GM18867 (cell line): ENCODE results near the gene PLXDC2.
A peak's percentile ranks its signal among the peaks of the same experiment; 100 is the strongest.

Experiments
- ATAC-seq: cut with Tn5 transposase; IDR thresholded peaks from one replicate; pipeline ENCODE4 v1.9.1; 2021; ENCODE audit warnings: mild to moderate bottlenecking, moderate library complexity; ENCODE audit not compliant: unreplicated experiment

Gene PLXDC2

GRCh38 chr10:19815036-19815730 lies 1.0 kb upstream of the PLXDC2 start:
- no peak for ATAC-seq

- no peak for ATAC-seq
These were observed 361 bp upstream of the PLXDC2 start for GRCh38 chr10:19815731-19816410.

GRCh38 chr10:19817231-19817933 lies 1.1 kb downstream of the PLXDC2 start:
- no peak for ATAC-seq

DNA sequence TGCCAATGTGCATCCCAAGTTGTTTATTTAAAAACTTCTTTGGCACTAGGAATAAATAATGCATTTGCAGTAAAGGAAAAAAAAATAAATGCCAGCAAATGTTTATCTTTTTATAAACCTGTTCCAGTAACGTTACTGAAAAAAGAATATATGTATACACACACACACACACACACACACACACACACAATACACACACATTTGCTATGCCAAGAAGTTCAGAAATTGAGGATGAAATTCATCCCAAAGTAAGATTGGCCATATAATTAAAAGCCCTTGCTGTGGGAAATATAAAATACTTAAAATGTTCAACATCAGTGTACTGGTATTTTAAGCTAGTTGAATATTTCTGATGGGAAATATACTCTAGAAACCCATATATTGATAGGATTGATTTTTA lies 2.6 kb downstream of the PLXDC2 start:
- no peak for ATAC-seq

GRCh38 chr10:19819419-19820033 lies 3.3 kb downstream of the PLXDC2 start:
- ATAC-seq = peak; percentile 47

DNA sequence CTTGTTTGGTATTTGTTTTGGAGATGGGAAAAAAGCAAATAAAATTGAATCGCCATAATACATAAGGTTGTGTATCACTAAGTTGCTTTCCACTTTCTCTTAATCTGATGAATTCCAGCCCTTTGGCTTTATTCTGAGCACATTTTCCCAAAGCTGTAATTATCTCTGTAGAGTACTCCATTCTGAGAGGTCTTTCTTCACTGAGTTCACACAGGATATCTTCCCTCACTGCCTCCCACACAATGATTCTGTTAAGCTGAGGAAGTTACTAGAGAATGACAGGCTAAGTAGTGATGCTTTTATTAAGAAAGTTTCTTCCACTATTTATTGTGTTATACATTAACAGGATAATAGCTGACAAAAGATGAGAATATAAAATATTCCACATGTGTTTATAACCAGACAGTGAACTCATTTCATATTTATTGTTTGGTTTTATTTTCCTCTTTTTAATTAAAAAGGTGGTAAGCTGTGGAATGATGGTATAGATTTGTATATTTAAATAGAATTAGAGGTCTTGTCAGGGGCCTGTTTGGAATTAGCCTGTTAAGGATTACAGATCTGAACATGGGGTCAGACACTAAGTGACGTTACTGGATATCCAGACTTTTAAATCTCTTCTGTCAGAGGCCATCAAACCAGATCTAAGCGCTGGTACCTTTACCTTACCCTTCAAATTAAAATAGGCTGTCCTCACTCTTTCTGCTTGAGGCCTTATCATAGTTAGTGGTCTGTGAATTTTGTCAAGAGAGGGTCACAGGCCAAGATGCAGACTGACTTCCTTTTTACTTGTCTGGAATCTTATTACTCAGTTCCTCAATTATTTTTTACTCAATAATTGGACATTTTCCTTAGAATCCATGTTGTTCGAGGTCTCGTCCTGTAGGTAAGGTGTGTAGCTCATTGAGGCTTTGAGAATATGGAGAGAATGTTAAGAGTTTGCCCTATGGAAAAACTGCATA lies 8.4 kb downstream of the PLXDC2 start:
- no peak for ATAC-seq

GRCh38 chr10:19825700-19826099 lies 9.5 kb downstream of the PLXDC2 start:
- no peak for ATAC-seq

DNA sequence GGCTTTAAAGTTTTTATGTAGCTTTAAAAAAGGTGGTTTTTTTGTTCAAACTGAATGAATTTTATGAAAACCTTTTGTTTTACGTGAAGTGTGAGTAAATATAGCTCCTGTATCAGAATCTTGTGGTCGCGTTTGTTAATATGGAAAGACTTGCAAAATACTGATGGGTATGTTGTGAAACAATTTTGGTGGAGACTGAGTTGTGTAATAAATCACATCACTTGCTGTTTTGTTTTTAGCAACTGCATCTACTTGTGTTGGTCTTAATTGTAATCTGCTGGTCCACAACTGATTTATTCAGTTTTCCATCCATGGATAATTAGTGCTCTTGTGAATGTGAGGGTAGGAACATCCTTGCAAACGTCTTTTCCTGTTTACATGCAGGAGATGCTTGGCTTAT lies 10.5 kb downstream of the PLXDC2 start:
- no peak for ATAC-seq

DNA sequence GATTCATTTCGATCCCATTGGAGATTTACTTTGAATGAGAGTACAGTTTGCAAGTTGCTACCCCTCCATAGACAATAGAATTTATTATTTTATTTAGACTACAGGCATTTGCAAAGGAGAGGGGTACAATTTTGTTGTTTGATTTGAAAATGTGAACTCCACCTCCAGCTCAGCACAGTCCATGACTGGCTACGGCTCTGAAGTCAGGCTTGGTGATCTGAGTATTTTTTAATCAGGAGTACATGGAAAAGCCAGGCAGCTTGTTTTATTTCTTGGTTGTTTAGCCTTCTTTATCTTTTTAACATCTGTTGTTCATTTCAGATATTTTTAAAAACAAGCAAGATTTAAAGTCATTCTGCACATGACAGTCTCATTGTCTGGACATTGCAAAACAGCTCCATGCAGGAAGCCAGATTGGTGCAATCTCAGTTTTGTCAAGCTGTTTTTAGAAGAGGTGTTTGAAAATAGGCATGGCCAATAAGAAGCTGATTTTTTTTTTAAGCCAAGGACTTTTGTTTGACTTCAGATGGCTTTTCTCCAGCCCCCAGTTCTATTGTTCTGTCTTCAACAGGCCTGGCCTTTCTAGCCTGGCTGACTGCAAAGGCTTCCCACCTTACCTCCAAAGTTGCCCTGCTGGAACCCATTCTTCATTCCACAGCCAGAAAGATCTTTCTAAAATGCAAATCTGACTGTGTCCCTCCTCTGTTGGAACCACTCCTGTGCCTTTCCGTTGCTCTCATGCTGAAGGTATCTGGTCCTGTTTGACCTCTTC lies 12.2 kb downstream of the PLXDC2 start:
- ATAC-seq = no peak

DNA sequence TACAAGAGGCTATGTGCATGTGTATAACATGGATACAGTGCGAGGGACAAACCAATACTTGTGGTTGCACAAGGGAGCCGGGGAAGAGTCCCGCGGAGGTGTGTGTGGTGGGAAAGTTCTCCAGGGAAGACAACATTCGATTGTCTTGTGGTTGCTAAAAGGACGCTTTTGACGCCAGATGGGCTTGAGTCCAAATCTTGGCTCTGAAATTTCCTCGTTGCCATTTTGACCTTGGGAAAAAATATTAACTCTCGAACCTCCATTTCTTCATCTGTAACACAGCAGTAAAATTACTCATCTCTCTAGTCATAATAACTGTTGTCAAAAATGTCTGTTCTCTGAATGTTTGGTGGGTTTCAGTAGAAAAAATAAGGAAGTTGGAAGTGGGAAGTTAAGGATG lies 16.5 kb downstream of the PLXDC2 start:
- ATAC-seq = no peak

GRCh38 chr10:19833170-19833824 lies 17.1 kb downstream of the PLXDC2 start:
- no peak for ATAC-seq

GRCh38 chr10:19835952-19836351 lies 19.7 kb downstream of the PLXDC2 start:
- ATAC-seq = no peak

DNA sequence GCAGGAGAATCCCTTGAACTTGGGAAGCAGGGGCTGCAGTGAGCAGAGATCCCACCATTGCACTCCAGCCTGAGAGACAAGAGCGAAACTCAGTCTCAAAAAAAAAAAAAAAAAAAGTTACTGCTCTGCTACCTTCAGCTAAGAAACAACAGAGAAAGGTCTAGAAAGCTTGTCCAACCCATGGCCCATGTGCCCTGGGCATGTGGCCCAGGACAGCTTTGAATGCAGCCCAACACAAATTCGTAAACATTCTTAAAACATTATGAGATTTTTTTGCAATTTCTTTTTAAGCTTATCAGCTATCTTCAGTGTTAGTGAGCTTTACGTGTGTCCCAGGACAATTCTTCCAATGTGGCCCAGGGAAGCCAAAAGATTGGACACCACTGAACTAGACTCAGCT lies 22.9 kb downstream of the PLXDC2 start:
- no peak for ATAC-seq

- ATAC-seq = no peak
These were observed 23.3 kb downstream of the PLXDC2 start for GRCh38 chr10:19839552-19839951.

DNA sequence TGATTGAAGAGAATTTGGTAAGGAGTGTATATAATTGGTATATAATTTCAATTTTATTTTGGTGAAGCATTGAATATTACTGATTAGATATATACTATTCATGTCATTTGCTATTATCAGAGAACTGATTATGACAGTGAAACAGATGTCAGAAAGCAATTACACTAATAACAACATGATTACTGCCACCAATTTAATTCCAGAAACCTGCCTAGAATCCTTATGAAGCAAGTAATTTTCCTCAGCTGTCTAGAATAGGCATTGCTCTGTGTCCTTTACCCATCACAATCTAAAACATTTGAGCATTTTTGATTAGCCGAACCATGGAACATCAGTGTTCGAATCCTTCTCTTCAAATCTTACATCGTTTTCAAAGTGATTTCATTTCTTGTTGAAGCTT lies 24.5 kb downstream of the PLXDC2 start:
- no peak for ATAC-seq

DNA sequence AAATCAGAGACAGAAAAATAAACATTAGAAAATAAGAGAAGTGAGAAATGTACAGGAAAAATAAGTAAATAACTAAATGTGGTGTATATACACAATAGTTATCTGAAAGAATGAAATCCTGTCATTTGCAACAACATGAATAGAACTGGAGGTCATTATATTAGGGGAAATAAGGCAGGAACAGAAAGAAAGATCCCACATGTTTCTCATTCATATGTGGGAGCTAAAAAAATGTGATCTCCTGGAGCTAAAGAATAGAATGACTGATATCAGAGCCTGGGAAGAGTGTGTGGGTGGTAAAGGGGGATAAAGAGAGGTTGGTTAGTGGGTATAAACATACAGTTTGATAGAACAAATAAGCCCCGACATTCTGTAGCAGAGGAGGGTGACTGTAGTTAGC lies 27.3 kb downstream of the PLXDC2 start:
- ATAC-seq = no peak

DNA sequence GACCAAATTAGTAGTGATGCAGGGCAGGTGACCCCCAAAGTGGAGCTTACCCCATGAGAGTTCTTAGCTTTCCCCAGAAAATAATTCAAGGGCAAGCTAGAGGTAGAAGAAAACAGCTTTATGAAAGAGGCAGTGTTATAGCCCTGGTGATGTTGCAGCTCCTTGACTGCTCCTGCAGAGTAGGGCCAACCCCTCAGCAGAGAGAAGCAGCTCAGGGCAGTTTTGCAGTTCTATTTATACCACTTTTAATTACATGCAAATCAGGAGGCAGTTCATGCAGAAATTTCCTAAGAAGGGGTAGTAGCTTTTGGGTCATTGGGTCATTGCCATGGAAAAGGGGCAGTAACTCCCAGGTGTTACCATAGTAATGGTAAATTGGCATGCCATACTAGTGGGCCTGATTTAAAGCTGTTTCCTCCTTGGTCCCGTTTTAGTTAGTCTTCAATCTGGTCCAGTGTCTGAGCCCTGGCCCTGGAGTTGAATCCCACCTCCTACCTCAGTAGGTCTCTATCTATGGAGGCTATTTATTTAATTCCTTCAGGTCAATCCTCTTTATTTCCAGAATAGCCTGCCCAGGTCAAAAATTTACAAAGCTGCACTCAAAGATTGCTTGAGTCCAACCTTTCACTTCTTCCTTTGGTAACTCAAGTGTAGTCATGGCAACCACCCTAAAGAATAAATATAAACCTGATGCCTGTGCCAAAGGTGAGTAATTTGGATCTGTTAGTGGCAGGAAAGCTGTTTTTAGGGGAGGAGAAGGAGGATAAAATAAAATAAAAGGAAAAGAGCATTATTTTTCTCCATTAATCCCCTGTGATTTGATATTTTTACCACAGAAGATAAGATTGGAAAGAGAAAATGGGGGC lies 29.5 kb downstream of the PLXDC2 start:
- ATAC-seq = no peak

DNA sequence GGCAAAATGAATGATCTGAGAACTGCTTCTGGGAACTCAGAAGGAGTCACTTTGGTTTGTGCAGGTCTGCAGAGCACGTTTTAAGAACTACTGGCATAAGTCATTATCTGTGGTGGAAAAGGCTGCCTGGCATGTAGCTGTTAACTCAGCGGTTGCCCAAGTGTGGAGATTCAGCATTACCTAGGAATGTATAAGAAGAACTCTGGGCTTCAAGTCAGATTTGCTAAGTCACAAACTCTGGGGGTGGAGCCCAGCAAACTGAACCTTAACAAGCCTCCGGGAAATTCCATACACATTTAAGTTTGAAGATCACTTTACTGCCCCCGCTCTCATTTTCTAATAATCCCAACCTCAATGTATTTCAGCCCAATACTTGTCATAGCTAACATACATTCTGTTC lies 31.1 kb downstream of the PLXDC2 start:
- ATAC-seq = no peak
